ENCODE measurements around the gene PLXNC1.

DNA sequence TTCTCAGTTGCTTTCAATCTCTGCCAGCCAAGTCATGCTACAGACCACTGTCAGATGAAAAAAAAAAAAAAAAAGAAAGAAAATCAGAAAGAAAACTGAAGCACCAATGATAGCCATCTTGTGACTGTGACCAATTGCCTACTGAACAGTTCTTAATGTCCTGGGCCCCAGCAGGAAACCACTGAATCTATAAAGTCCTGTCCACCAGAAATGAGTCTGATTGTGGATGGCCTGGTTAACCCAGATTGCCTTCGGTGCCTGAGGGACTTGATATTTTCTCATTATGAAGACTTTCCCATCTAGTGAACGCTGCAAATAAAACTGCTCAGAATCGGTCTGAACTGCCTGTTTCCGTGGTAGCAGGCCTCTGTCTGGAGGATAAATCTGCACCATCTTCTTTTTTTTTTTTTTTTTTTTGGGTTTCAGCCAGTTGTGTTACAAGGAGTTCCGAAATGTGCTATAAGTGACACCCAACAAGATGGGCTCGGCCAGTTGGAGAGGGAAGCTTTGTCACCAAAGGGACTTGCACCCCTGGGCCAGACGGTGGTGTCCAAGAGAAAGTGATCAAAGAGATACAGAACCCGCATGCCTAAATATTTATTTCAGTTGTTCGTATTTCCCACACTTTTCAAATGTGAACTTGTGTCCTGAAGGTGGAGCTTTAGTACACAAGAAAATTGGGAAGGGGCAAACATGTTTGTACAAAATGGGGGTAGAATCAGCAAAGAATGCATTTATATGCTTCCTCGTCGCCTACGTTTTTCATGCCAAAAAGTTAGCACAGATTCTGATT lies 3.0 kb upstream of the PLXNC1 start:
- TF ChIP-seq, protein P1, sequence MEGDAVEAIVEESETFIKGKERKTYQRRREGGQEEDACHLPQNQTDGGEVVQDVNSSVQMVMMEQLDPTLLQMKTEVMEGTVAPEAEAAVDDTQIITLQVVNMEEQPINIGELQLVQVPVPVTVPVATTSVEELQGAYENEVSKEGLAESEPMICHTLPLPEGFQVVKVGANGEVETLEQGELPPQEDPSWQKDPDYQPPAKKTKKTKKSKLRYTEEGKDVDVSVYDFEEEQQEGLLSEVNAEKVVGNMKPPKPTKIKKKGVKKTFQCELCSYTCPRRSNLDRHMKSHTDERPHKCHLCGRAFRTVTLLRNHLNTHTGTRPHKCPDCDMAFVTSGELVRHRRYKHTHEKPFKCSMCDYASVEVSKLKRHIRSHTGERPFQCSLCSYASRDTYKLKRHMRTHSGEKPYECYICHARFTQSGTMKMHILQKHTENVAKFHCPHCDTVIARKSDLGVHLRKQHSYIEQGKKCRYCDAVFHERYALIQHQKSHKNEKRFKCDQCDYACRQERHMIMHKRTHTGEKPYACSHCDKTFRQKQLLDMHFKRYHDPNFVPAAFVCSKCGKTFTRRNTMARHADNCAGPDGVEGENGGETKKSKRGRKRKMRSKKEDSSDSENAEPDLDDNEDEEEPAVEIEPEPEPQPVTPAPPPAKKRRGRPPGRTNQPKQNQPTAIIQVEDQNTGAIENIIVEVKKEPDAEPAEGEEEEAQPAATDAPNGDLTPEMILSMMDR (IDR thresholded peaks at IDR 0.05): no peak
- no peak for TF ChIP-seq POLR2A (IDR thresholded peaks at IDR 0.05)
- TF ChIP-seq EP300 (IDR thresholded peaks at IDR 0.05): no peak
